ENCODE data around the gene MYO5A.

- TF ChIP-seq POLR2A (IDR thresholded peaks at IDR 0.05), result no peak
- no peak for TF ChIP-seq CTCF (IDR thresholded peaks at IDR 0.05)
Measured at GRCh38 chr15:52540374-52541012, 11.8 kb upstream of the MYO5A start.

All from Peyer's patch (tissue), 4 donors.